ENCODE data around the gene RECQL5. TPM values are rescaled to one million over a fixed set of nuclear protein-coding genes. Genes with fewer than 3 reads are reported as not detected.
A peak's percentile ranks its signal among the peaks of the same experiment; 100 is the strongest.

Gene RECQL5
- total RNA-seq, 1 experiment from 2014 or later, result 40.0 TPM

DNA sequence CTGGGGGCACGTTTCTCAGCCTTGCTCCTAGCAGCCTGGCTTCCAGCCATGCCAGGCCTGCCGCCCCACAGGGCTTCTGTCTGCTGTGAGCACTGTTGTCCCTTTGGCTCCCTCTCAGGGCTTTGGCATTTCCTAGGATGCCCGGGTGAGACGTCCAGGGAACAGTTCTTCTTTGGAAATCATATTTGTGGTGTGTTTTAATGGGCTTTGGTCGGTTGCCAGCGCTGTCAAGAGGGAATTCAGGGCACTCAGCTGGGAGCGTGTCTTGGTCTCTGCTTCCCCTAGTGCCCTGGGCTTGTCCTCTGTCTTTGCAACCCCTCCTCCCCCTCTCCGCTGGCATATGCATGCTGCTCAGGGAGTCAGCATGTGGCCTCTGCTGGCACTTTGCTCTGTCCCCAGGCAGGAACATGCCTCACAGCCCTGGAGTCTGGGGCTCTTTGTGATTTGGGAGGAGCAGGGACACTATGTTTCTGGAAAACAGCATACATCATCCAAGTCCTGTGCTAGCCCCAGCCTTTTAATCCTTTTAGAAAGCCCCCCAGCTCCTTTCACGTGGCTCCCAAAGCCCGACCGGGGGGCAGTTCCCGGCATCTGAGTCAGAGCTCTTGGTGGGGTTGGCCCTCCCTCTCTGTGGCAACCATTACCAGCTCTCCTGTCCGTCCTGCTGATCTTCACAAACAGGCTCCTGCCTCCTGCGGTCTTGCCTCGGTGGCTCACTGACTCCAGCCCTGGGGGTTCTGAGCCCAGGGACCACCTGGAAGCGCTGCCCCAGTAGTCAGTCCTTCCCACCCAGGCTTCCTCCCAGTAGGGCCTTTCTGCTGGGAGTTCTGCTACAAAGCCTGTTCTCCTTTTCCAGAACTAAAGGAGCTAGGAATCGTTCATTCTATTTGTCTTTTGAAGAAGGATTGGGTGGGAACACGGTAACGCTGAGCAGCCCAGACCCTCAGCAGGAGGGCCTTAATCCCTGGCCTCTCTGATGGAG lies 26.8 kb upstream of the RECQL5 start:
- no CpG with 5 or more reads among the region's 19 CpGs for WGBS (ENCODE audit: extremely low coverage, insufficient read length, low lambda C conversion rate)
- H3T11ph ChIP-seq (ENCODE audit: low read length), result no peak overlapping the region
- no peak overlapping the region for H3K18ac ChIP-seq (ENCODE audit: insufficient read length, low read depth, low read length)
- H3K4ac ChIP-seq (ENCODE audit: low read depth, low read length), result no peak overlapping the region
- no peaks in the 10 kb centered on the region for H3K27me3 ChIP-seq (ENCODE audit: insufficient read depth, low read length)
- H3K36me3 Mint-ChIP-seq (ENCODE audit: insufficient read depth in 1 of 3, low read depth in 3 of 3), result peaks cover 9 to 40% (median 22%) of the 10 kb centered on the region in 3 experiments; a peak in 6 of 7 replicates
- H3K4me1 Mint-ChIP-seq, result peaks cover 31 to 39% of the 10 kb centered on the region in 2 experiments
- peak overlapping the region; percentile 29 to 40 for H3K4me3 Mint-ChIP-seq
- H4K5ac ChIP-seq (ENCODE audit: insufficient read length, low read depth, low read length), result no peak overlapping the region
- H2AK5ac ChIP-seq (ENCODE audit: insufficient read length, low read length), result no peak overlapping the region
- H3K27ac Mint-ChIP-seq, result peak overlapping the region; percentile 96 to 97 (median 96)
- no peak overlapping the region for H3K23ac ChIP-seq (ENCODE audit: insufficient read length, low read depth, low read length)
- DNase-seq, result peak; percentile 79
- no peak overlapping the region for H2BK5ac ChIP-seq (ENCODE audit: insufficient read length, low read length)
- no peak overlapping the region for H3K56ac ChIP-seq (ENCODE audit: insufficient read length, low read depth, low read length)
- H3K23me2 ChIP-seq (ENCODE audit: insufficient read length, low read depth, low read length, poor library complexity, severe bottlenecking), result no peaks in the 10 kb centered on the region
- H3K9me3 ChIP-seq (ENCODE audit: control insufficient read depth, low read depth, low read length), result no peaks in the 10 kb centered on the region
- no peaks in the 10 kb centered on the region for H3K79me1 ChIP-seq (ENCODE audit: insufficient read depth, low read depth, low read length, poor library complexity, severe bottlenecking)
- no peak overlapping the region for H2BK120ac ChIP-seq (ENCODE audit: low read depth, low read length, poor library complexity, severe bottlenecking)
- no peak overlapping the region for H3K14ac ChIP-seq (ENCODE audit: insufficient read depth, low read length)
- no peak overlapping the region for H2BK20ac ChIP-seq (ENCODE audit: low read depth, low read length, poor library complexity, severe bottlenecking)
- H3K79me2 ChIP-seq (ENCODE audit: insufficient read depth, low read length), result no peaks in the 10 kb centered on the region
- H3K9ac ChIP-seq (ENCODE audit: extremely low read depth, insufficient read length, low read length), result no peak overlapping the region
- H3K9me3 Mint-ChIP-seq, result no peaks in the 10 kb centered on the region
- H2BK15ac ChIP-seq (ENCODE audit: low read depth, low read length), result no peak overlapping the region
- no peak overlapping the region for H2AFZ ChIP-seq (ENCODE audit: low read length)
- no peak overlapping the region for H4K8ac ChIP-seq (replicated peaks; ENCODE audit: insufficient read length, low read depth, low read length)
- H4K20me1 ChIP-seq (ENCODE audit: control insufficient read depth, insufficient read depth, insufficient read length), result no peaks in the 10 kb centered on the region
- no peak overlapping the region for H3K4me2 ChIP-seq (ENCODE audit: insufficient read depth, insufficient read length, low read length)
- H2BK12ac ChIP-seq (ENCODE audit: insufficient read length, low read depth, low read length), result no peak overlapping the region
- no peaks in the 10 kb centered on the region for H3K4me1 ChIP-seq (ENCODE audit: insufficient read depth, low read length)
- H3K27ac ChIP-seq (ENCODE audit: insufficient read length, low read depth, low read length), result no peak overlapping the region
- H3K27me3 Mint-ChIP-seq (ENCODE audit: low read depth), result no peaks in the 10 kb centered on the region
- TF ChIP-seq, protein P1, sequence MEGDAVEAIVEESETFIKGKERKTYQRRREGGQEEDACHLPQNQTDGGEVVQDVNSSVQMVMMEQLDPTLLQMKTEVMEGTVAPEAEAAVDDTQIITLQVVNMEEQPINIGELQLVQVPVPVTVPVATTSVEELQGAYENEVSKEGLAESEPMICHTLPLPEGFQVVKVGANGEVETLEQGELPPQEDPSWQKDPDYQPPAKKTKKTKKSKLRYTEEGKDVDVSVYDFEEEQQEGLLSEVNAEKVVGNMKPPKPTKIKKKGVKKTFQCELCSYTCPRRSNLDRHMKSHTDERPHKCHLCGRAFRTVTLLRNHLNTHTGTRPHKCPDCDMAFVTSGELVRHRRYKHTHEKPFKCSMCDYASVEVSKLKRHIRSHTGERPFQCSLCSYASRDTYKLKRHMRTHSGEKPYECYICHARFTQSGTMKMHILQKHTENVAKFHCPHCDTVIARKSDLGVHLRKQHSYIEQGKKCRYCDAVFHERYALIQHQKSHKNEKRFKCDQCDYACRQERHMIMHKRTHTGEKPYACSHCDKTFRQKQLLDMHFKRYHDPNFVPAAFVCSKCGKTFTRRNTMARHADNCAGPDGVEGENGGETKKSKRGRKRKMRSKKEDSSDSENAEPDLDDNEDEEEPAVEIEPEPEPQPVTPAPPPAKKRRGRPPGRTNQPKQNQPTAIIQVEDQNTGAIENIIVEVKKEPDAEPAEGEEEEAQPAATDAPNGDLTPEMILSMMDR (conservative IDR thresholded peaks at IDR 0.05), result no peak
- H4K91ac ChIP-seq (ENCODE audit: insufficient read length, low read depth, low read length), result no peak overlapping the region

All from H9 (cell line).